B cell (primary cell): ENCODE results near the gene ABLIM3. TPM values are rescaled to one million over a fixed set of nuclear protein-coding genes. Genes with fewer than 3 reads are reported as not detected.

ENCODE experiments used
- ATAC-seq: fragments of 200-7000 bp; cut with Tn5 transposase; one replicate; pipeline ENCODE4 v1.10.0; 2021; ENCODE audit warnings: low read depth, mild to moderate bottlenecking, moderate number of reproducible peaks, moderate library complexity
- CTCF ChIA-PET: fragments of 350-600 bp; sonication (Branson Sonifier 250); formaldehyde crosslinking; loops from one replicate; lab custom pipeline; 2021; ENCODE audit warnings: antibody characterized with exemption, inconsistent platforms; lab: Charles Lee
- POLR2A ChIA-PET: fragments of 350-600 bp; sonication (Branson Sonifier 250); formaldehyde crosslinking; loops from one replicate; lab custom pipeline; 2021; ENCODE audit warnings: antibody characterized with exemption; lab: Charles Lee
- DNase-seq: peaks from one replicate; pipeline ENCODE4 v3.0.0; 2013
- H2AFZ ChIP-seq: 2 replicates; pipeline ENCODE4 v1.6.1; 2012; ENCODE audit warnings: mild to moderate bottlenecking, low read depth, low read length; ENCODE audit not compliant: insufficient read depth, poor library complexity, severe bottlenecking
- H3K27ac ChIP-seq, 2 donors: 1 replicate in 1 of 2; 2 replicates in 1 of 2; pipeline ENCODE4 v1.5.1; 2012 to 2013; ENCODE audit warnings: low read length in 2 of 2, mild to moderate bottlenecking in 2 of 2, moderate library complexity in 1 of 2
- H3K27me3 ChIP-seq, 4 experiments: fragments of 200-600 bp in 1 of 4; sonication (generic) in 1 of 4; replicated peaks in 1 of 4; 1 replicate in 2 of 4; 2 replicates in 2 of 4; pipeline versions ENCODE4 v1.6.1 to v1.7.0; 2013 to 2016; ENCODE audit warnings: low read length in 3 of 4, mild to moderate bottlenecking in 2 of 4, mixed read lengths in 1 of 4, moderate library complexity in 1 of 4; ENCODE audit not compliant: insufficient read depth in 4 of 4, control insufficient read depth in 3 of 4; ENCODE audit errors: control extremely low read depth in 1 of 4
- H3K36me3 ChIP-seq, 2 experiments: replicated peaks in 1 of 2; 1 replicate in 1 of 2; 2 replicates in 1 of 2; pipeline versions ENCODE4 v1.6.1 to v1.7.1; 2013; ENCODE audit warnings: low read length in 1 of 2; ENCODE audit not compliant: insufficient read depth in 2 of 2, control insufficient read depth in 1 of 2; ENCODE audit errors: control extremely low read depth in 1 of 2, extremely low read depth in 1 of 2
- H3K4me1 ChIP-seq, 2 donors: fragments of 200-600 bp in 1 of 2; sonication (generic) in 1 of 2; 1 replicate in 1 of 2; 2 replicates in 1 of 2; pipeline versions ENCODE4 v1.5.1 to v1.6.1; 2013 to 2017; ENCODE audit warnings: low read length in 2 of 2; ENCODE audit not compliant: control insufficient read depth in 2 of 2, insufficient read depth in 2 of 2
- H3K4me2 ChIP-seq: replicated peaks from 2 replicates; pipeline ENCODE3; 2012; ENCODE audit warnings: mild to moderate bottlenecking, low read depth, low read length; ENCODE audit not compliant: poor library complexity, severe bottlenecking
- H3K4me3 ChIP-seq, 5 experiments: fragments of 200-600 bp in 1 of 5; sonication (generic) in 1 of 5; 1 replicate in 3 of 5; 2 replicates in 2 of 5; pipeline versions ENCODE4 v1.5.1 to v1.7.0; 2011 to 2016; ENCODE audit warnings: low read length in 4 of 5, mild to moderate bottlenecking in 4 of 5, low read depth in 2 of 5, control low read depth in 1 of 5, moderate library complexity in 1 of 5; ENCODE audit not compliant: insufficient read depth in 1 of 5; ENCODE audit errors: control extremely low read depth in 1 of 5, extremely low read depth in 1 of 5
- H3K79me2 ChIP-seq: fragments of 200-600 bp; sonication (generic); one replicate; pipeline ENCODE4 v1.6.0; 2016; ENCODE audit warnings: low read length; ENCODE audit not compliant: control insufficient read depth, insufficient read depth
- H3K9ac ChIP-seq: fragments of 200-600 bp; sonication (generic); 2 replicates; pipeline ENCODE4 v1.6.1; 2017; ENCODE audit warnings: mild to moderate bottlenecking, low read length, moderate library complexity
- H3K9me3 ChIP-seq, 3 donors: one replicate each; pipeline versions ENCODE4 v1.6.1 to v1.7.1; 2013; ENCODE audit warnings: low read length in 2 of 3; ENCODE audit not compliant: control insufficient read depth in 2 of 3, insufficient read depth in 1 of 3; ENCODE audit errors: control extremely low read depth in 1 of 3
- H4K20me1 ChIP-seq: 2 replicates; pipeline ENCODE4 v1.6.0; 2012; ENCODE audit warnings: mild to moderate bottlenecking, low read length; ENCODE audit not compliant: insufficient read depth, control insufficient read depth, poor library complexity, severe bottlenecking
- H3K27ac Mint-ChIP-seq: one replicate; pipeline ENCODE4 v1.8.0; 2021; ENCODE audit warnings: mixed read lengths
- H3K27me3 Mint-ChIP-seq: one replicate; pipeline ENCODE4 v1.8.0; 2021; ENCODE audit warnings: mixed read lengths
- H3K4me1 Mint-ChIP-seq: one replicate; pipeline ENCODE4 v1.8.0; 2021; ENCODE audit warnings: mixed read lengths
- H3K4me3 Mint-ChIP-seq: one replicate; pipeline ENCODE4 v1.8.0; 2021; ENCODE audit warnings: mixed read lengths
- H3K9me3 Mint-ChIP-seq: one replicate; pipeline ENCODE4 v1.8.0; 2022; ENCODE audit warnings: mixed read lengths; ENCODE audit not compliant: insufficient read depth
- CTCF ChIP-seq: fragments of 200-600 bp; IDR thresholded peaks from one replicate; pipeline ENCODE4 v1.8.0; 2022; ENCODE audit warnings: antibody characterized with exemption, mild to moderate bottlenecking
- EZH2 ChIP-seq: IDR thresholded peaks from 2 replicates; pipeline ENCODE4 v1.6.1; 2012; ENCODE audit warnings: borderline replicate concordance, low read depth, mild to moderate bottlenecking, moderate library complexity, low read length; ENCODE audit not compliant: insufficient read depth, poor library complexity, severe bottlenecking
- WGBS: methylation state at CpG from one replicate; pipeline ENCODE4 v1.1.5; 2013; ENCODE audit warnings: missing lambda C conversion rate; ENCODE audit not compliant: insufficient coverage; 5-methylcytosine and 5-hydroxymethylcytosine counted together
- intact Hi-C: fragments of 100-400 bp; cut with micrococcal nuclease; formaldehyde crosslinking; loops from one replicate; pipeline ENCODE4 v1.10.0; 2022
- polyA plus RNA-seq: library from polyadenylated mRNA; depleted of rRNA; stranded (reverse); fragments of >200 nt; gene quantifications from 2 replicates; pipeline ENCODE4 v1.2.3, GENCODE V29; 2012
- total RNA-seq, 2 donors: library from RNA; stranded (reverse); fragments of 120-200 nt in 1 of 2; gene quantifications; 1 replicate in 1 of 2; 2 replicates in 1 of 2; pipeline versions ENCODE4 v1.2.3 to v1.2.4, GENCODE V29; 2013 to 2022

ABLIM3 gene
- total and polyA plus RNA-seq, 2 donors (not counting 1 experiment from before 2014, with no cell fraction given) = not detected

GRCh38 chr5:149147676-149148075, 6.4 kb downstream of the ABLIM3 start:
- H3K79me2 ChIP-seq = no peaks in the 10 kb centered on the region
- no CpG with 5 or more reads among the region's 1 CpG for WGBS

GRCh38 chr5:149149942-149150341, 8.6 kb downstream of the ABLIM3 start:
- H3K9ac ChIP-seq = no peak overlapping the region
- no peaks in the 10 kb centered on the region for H3K36me3 ChIP-seq
- peaks cover 0 to 5% (median 0%) of the 10 kb centered on the region in 3 donors for H3K9me3 ChIP-seq
- Mint-ChIP-seq H3K4me3 (no peak overlapping the region), H3K27ac (no peak overlapping the region), H3K4me1 (no peaks in the 10 kb centered on the region), H3K27me3 (peaks cover 12% of the 10 kb centered on the region), H3K9me3 (peaks cover 8% of the 10 kb centered on the region)
- no peak overlapping the region for H3K4me2 ChIP-seq
- H3K4me3 ChIP-seq = no peak overlapping the region
- no peaks in the 10 kb centered on the region for H4K20me1 ChIP-seq
- intact Hi-C loops = no loop called here
- no peak for TF ChIP-seq EZH2
- no peak for TF ChIP-seq CTCF
- WGBS = 87% methylated on average over 2 of the region's 3 CpGs
- ATAC-seq (no peak), DNase-seq (no peak)
- ChIA-PET CTCF (no interaction called here), POLR2A (no interaction called here)
- peaks cover 0 to 5% (median 2%) of the 10 kb centered on the region in 4 experiments for H3K27me3 ChIP-seq
- no peak overlapping the region for H2AFZ ChIP-seq
- no peaks in the 10 kb centered on the region for H3K79me2 ChIP-seq
- H3K4me1 ChIP-seq = no peaks in the 10 kb centered on the region
- no peak overlapping the region for H3K27ac ChIP-seq

More at GRCh38 chr5:149147676-149148075, 6.4 kb downstream of the ABLIM3 start:
- ChIA-PET CTCF (no interaction called here), POLR2A (no interaction called here)
- H4K20me1 ChIP-seq = no peaks in the 10 kb centered on the region
- DNase-seq = no peak
- H3K4me2 ChIP-seq = no peak overlapping the region
- no peak overlapping the region for H3K27ac Mint-ChIP-seq
- H3K9me3 ChIP-seq = peaks cover 0 to 5% (median 0%) of the 10 kb centered on the region in 3 donors
- H2AFZ ChIP-seq = no peak overlapping the region
- no peak overlapping the region for H3K4me3 ChIP-seq
- no peak for ATAC-seq
- peaks cover 0 to 10% (median 3%) of the 10 kb centered on the region in 4 experiments for H3K27me3 ChIP-seq
- H3K9ac ChIP-seq = no peak overlapping the region
- no peak overlapping the region for H3K27ac ChIP-seq
- H3K4me1 ChIP-seq = no peaks in the 10 kb centered on the region
- no peak overlapping the region for H3K4me3 Mint-ChIP-seq
- intact Hi-C loops = no loop called here
- H3K9me3 Mint-ChIP-seq = peaks cover 8% of the 10 kb centered on the region
- no peaks in the 10 kb centered on the region for H3K4me1 Mint-ChIP-seq
- peaks cover 14% of the 10 kb centered on the region for H3K27me3 Mint-ChIP-seq
- TF ChIP-seq CTCF (no peak), EZH2 (no peak)
- H3K36me3 ChIP-seq = no peaks in the 10 kb centered on the region
